Suprapubic skin (tissue), 4 donors: ENCODE measurements around the gene TMC8.

Source experiments
- CTCF ChIP-seq, 2 donors: fragments of 200-600 bp in 1 of 2; fragments of 450-650 bp in 1 of 2; sonication (generic) in 1 of 2; IDR thresholded peaks; one replicate each; pipeline ENCODE4 v1.5.1; 2016 to 2019; ENCODE audit warnings: antibody characterized with exemption in 2 of 2, mild to moderate bottlenecking in 1 of 2, moderate library complexity in 1 of 2
- EP300 ChIP-seq: sonication (generic); formaldehyde crosslinking; IDR thresholded peaks from one replicate; pipeline ENCODE4 v1.6.1; 2017; ENCODE audit warnings: antibody characterized with exemption
- POLR2A ChIP-seq, 2 donors: fragments of 450-650 bp; IDR thresholded peaks; one replicate each; pipeline ENCODE4 v1.6.1; 2017; ENCODE audit warnings: antibody characterized with exemption in 2 of 2, mild to moderate bottlenecking in 2 of 2, moderate library complexity in 2 of 2
- POLR2AphosphoS5 ChIP-seq, 3 donors: sonication (generic); formaldehyde crosslinking; IDR thresholded peaks; one replicate each; pipeline ENCODE4 v1.6.1; 2017; ENCODE audit warnings: antibody characterized with exemption in 3 of 3

DNA sequence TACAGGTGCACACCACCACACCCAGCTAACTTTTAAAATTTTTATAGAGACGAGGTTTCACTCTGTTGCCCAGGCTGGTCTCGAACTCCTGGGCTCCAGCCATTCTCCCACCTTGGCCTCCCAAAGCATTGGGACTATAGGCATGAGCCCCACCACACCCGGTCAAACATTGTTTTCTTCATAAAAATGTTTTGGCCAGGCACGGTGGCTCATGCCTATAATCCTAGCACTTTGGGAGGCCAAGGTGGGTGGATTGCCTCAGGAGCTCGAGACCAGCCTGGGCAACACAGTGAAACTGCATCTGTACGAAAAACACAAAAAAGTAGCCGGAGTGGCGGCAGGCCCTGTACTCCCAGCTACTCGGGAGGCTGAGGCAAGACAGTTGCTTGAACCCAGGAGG lies 14.2 kb upstream of the TMC8 start:
- TF ChIP-seq CTCF (IDR thresholded peaks at IDR 0.05) = no peak
- TF ChIP-seq POLR2A (IDR thresholded peaks at IDR 0.05) = no peak
- TF ChIP-seq POLR2AphosphoS5 (IDR thresholded peaks at IDR 0.05) = no peak
- TF ChIP-seq EP300 = no peak
